KG1 (cell line): Measurements from ENCODE around the gene C2CD3.
"Not testable (repeated sequence)": the region's sequence is repeated elsewhere in the genome, so short reads cannot be mapped to it uniquely, and the experiment has no call there.

Source experiments
- DNase-seq: peaks from one replicate; lab custom pipeline; 2025; lab: John Stamatoyannopoulos, UW

The C2CD3 gene

GRCh38 chr11:74069146-74070046, 101.4 kb downstream of the C2CD3 start:
- DNase-seq = no peak

GRCh38 chr11:74066663-74067062, 104.1 kb downstream of the C2CD3 start:
- DNase-seq = not testable (repeated sequence)

GRCh38 chr11:74065534-74065933, 105.3 kb downstream of the C2CD3 start:
- not testable (repeated sequence) for DNase-seq

- DNase-seq = not testable (repeated sequence)
Observed at GRCh38 chr11:74063628-74064027, 107.2 kb downstream of the C2CD3 start.

- not testable (repeated sequence) for DNase-seq
Observed at GRCh38 chr11:74061599-74061998, 109.2 kb downstream of the C2CD3 start.

- DNase-seq = no peak
Observed at GRCh38 chr11:74057249-74058151, 113.3 kb downstream of the C2CD3 start.

GRCh38 chr11:74055938-74056337, 114.9 kb downstream of the C2CD3 start:
- DNase-seq = no peak

- DNase-seq = no peak
Observed at GRCh38 chr11:74050465-74050864, 120.3 kb downstream of the C2CD3 start.

GRCh38 chr11:74048993-74049392, 121.8 kb downstream of the C2CD3 start:
- DNase-seq = no peak

GRCh38 chr11:74044538-74044937, 126.3 kb downstream of the C2CD3 start:
- DNase-seq = no peak

GRCh38 chr11:74043450-74043849, 127.4 kb downstream of the C2CD3 start:
- no peak for DNase-seq

GRCh38 chr11:74037309-74037708, 133.5 kb downstream of the C2CD3 start:
- no peak for DNase-seq

GRCh38 chr11:74035264-74035663, 135.5 kb downstream of the C2CD3 start:
- DNase-seq = no peak

- DNase-seq = no peak
Observed at GRCh38 chr11:74033046-74033445, 137.8 kb downstream of the C2CD3 start.

- DNase-seq = no peak
Observed at GRCh38 chr11:74030723-74031676, 139.8 kb downstream of the C2CD3 start.

- DNase-seq = no peak
Observed at GRCh38 chr11:74025467-74026166, 145.2 kb downstream of the C2CD3 start.

- DNase-seq = no peak
Observed at GRCh38 chr11:74024261-74025029, 146.4 kb downstream of the C2CD3 start.

GRCh38 chr11:74023276-74023675, 147.5 kb downstream of the C2CD3 start:
- DNase-seq = no peak

- no peak for DNase-seq
Observed at GRCh38 chr11:74022546-74022945, 148.3 kb downstream of the C2CD3 start.

- no peak for DNase-seq
Observed at GRCh38 chr11:74021998-74022397, 148.8 kb downstream of the C2CD3 start.
